K562 (cell line): ENCODE data around the gene KLHL25. TPM values are rescaled to one million over a fixed set of nuclear protein-coding genes. Genes with fewer than 3 reads are reported as not detected.

Source experiments
- ATAC-seq: fragments of 200-7000 bp; cut with Tn5 transposase; 3 replicates; pipeline ENCODE4 v1.9.1; 2020; ENCODE audit warnings: moderate library complexity
- BruUV-seq: library from RNA; stranded (reverse); fragments of 400-500 nt; replicated peaks from 2 replicates; lab custom pipeline; 2021; lab: Mats Ljungman, UMichigan
- CTCF ChIA-PET: fragments of 300-600 bp; formaldehyde crosslinking; extraction: SDS; loops from one replicate; lab custom pipeline; 2021; ENCODE audit warnings: low intra/inter-chr PET ratio; lab: Yijun Ruan, JAX
- POLR2A ChIA-PET: fragments of 300-600, 350-650 bp; sonication (Branson Sonifier 250); formaldehyde crosslinking; extraction: SDS; loops from one replicate; lab custom pipeline; 2021; ENCODE audit warnings: antibody characterized with exemption, inconsistent platforms; lab: Yijun Ruan, JAX
- DNase-seq, 4 experiments: peaks; one replicate each; pipeline versions ENCODE4 v3.0.0 to v3.0.0-alpha.2; 2011 to 2018; ENCODE audit warnings: low spot score in 3 of 4, mixed read lengths in 3 of 4; ENCODE audit errors: extremely low read depth in 1 of 4
- FAIRE-seq: peaks from 2 replicates; lab custom pipeline; 2011; peaks lifted over from hg19 to GRCh38; lab: Jason Lieb, UNC
- H2AFZ ChIP-seq: 2 replicates; pipeline ENCODE4 v1.6.0; 2011; ENCODE audit warnings: low read depth, low read length, control low read depth, inconsistent platforms
- H3K27ac ChIP-seq: fragments of 200-600 bp; 3 replicates; pipeline ENCODE4 v1.8.0; 2011; ENCODE audit warnings: low read depth, mild to moderate bottlenecking, control low read depth, inconsistent platforms, low read length, moderate library complexity, mixed read lengths; ENCODE audit errors: extremely low read depth
- H3K27me3 ChIP-seq, 2 experiments: fragments of 300-600 bp in 1 of 2; 2 replicates in 1 of 2; 3 replicates in 1 of 2; pipeline versions ENCODE4 v1.6.0 to v1.8.0; 2011; ENCODE audit warnings: inconsistent platforms in 2 of 2, low read length in 2 of 2, mild to moderate bottlenecking in 1 of 2, mixed read lengths in 1 of 2, moderate library complexity in 1 of 2; ENCODE audit not compliant: control insufficient read depth in 2 of 2, insufficient read depth in 2 of 2
- H3K36me3 ChIP-seq: fragments of 300-600 bp; 3 replicates; pipeline ENCODE4 v1.8.0; 2011; ENCODE audit warnings: mild to moderate bottlenecking, low read length, inconsistent platforms; ENCODE audit not compliant: control insufficient read depth, insufficient read depth
- H3K4me1 ChIP-seq, 2 experiments: fragments of 200-600 bp in 1 of 2; replicated peaks in 1 of 2; 2 replicates in 1 of 2; 3 replicates in 1 of 2; pipeline versions ENCODE4 v1.5.1 to v1.8.0; 2011; ENCODE audit warnings: inconsistent platforms in 2 of 2, low read length in 2 of 2, mild to moderate bottlenecking in 1 of 2, mixed read lengths in 1 of 2, moderate library complexity in 1 of 2; ENCODE audit not compliant: control insufficient read depth in 2 of 2, insufficient read depth in 2 of 2
- H3K4me2 ChIP-seq: 2 replicates; pipeline ENCODE4 v1.6.1; 2011; ENCODE audit warnings: low read length, control low read depth, inconsistent platforms, mixed read lengths; ENCODE audit not compliant: insufficient read depth
- H3K4me3 ChIP-seq: fragments of 200-600 bp; sonication (generic), shearing (Covaris generic); 2 replicates; pipeline ENCODE4 v1.5.1; 2016; ENCODE audit warnings: control low read depth, inconsistent platforms
- H3K79me2 ChIP-seq: fragments of 200-600 bp; 3 replicates; pipeline ENCODE4 v1.8.0; 2011; ENCODE audit warnings: low read length, inconsistent platforms; ENCODE audit not compliant: control insufficient read depth, insufficient read depth
- H3K9ac ChIP-seq, 2 experiments: 2 replicates each; pipeline versions ENCODE4 v1.6.0 to v1.6.1; 2011; ENCODE audit warnings: low read depth in 2 of 2, low read length in 2 of 2, control low read depth in 1 of 2, inconsistent platforms in 1 of 2, mild to moderate bottlenecking in 1 of 2, mixed read lengths in 1 of 2; ENCODE audit not compliant: insufficient read depth in 1 of 2
- H3K9me1 ChIP-seq: one replicate; pipeline ENCODE4 v1.6.0; 2011; ENCODE audit warnings: inconsistent platforms, mild to moderate bottlenecking, low read length, moderate library complexity; ENCODE audit not compliant: control insufficient read depth, insufficient read depth
- H3K9me3 ChIP-seq: replicated peaks from 2 replicates; pipeline ENCODE4 v1.5.1; 2011; ENCODE audit warnings: low read depth, low read length, inconsistent platforms; ENCODE audit not compliant: control insufficient read depth, insufficient read depth
- H4K20me1 ChIP-seq: replicated peaks from 2 replicates; pipeline ENCODE4 v1.6.1; 2011; ENCODE audit warnings: low read length, inconsistent platforms, mixed read lengths; ENCODE audit not compliant: control insufficient read depth, insufficient read depth
- CXXC5 ChIP-seq: fragments of 250-450 bp; sonication (Bioruptor Pico); IDR thresholded peaks from 2 replicates; pipeline ENCODE4 v1.8.0; 2022; ENCODE audit warnings: inconsistent platforms, mild to moderate bottlenecking, moderate library complexity
- KDM5B ChIP-seq: fragments of 200-600 bp; sonication (generic); IDR thresholded peaks from 2 replicates; pipeline ENCODE4 v1.6.1; 2012; ENCODE audit warnings: low read depth, mild to moderate bottlenecking, moderate library complexity, low read length, control low read depth, inconsistent platforms; ENCODE audit not compliant: insufficient replicate concordance
- ZNF133 ChIP-seq: fragments of 250-450 bp; sonication (Bioruptor Pico); IDR thresholded peaks from 2 replicates; pipeline ENCODE4 v1.4.0; 2020; ENCODE audit warnings: mild to moderate bottlenecking
- ZSCAN32 ChIP-seq: fragments of 450-650 bp; formaldehyde crosslinking; IDR thresholded peaks from 2 replicates; pipeline ENCODE4 v1.4.0; 2020; ENCODE audit warnings: mild to moderate bottlenecking, moderate library complexity
- WGBS: fragments of 100-300 bp; shearing (Covaris generic); methylation state at CpG from one replicate; pipeline ENCODE4 v1.1.6; 2016; ENCODE audit warnings: low coverage, mixed read lengths; ENCODE audit not compliant: insufficient coverage; ENCODE audit errors: missing lambda C conversion rate; 5-methylcytosine and 5-hydroxymethylcytosine counted together
- in situ Hi-C: fragments of 300-500 bp; cut with MboI; formaldehyde crosslinking; loops from 4 replicates; pipeline ENCODE4 v1.15.0; 2018; ENCODE audit warnings: inconsistent platforms, mixed read lengths
- intact Hi-C: fragments of 100-400 bp; cut with micrococcal nuclease; formaldehyde crosslinking; loops from 2 replicates; pipeline ENCODE4 v1.14.2; 2022
- polyA plus RNA-seq, 8 experiments: library from polyadenylated mRNA; depleted of rRNA in 4 of 8; stranded (reverse) in 5 of 8; unstranded in 3 of 8; fragments of >200 nt; fragmentation: Nextera tagmentation in 2 of 8; fragmentation: Illumina TruSeq in 1 of 8; extraction: Ambion mirVana in 2 of 8; extraction: Trizol in 1 of 8; gene quantifications; 2 replicates each; pipeline versions ENCODE4 v1.2.1 to v1.2.3, GENCODE V29; 2011 to 2014; ENCODE audit warnings: inconsistent platforms in 1 of 8, missing spikeins in 1 of 8
- total RNA-seq, 7 experiments: library from RNA; depleted of rRNA in 6 of 7; stranded (reverse); fragments of >200 nt in 6 of 7; fragmentation: Illumina TruSeq in 2 of 7; extraction: Trizol in 2 of 7; gene quantifications; 2 replicates each; pipeline versions ENCODE4 v1.2.1 to v1.2.3, GENCODE V29; 2011 to 2021; ENCODE audit warnings: low replicate concordance in 1 of 7

The KLHL25 gene
- total and polyA plus RNA-seq, 9 of the 15 experiments (the other 6 are each of a cell fraction or from before 2014, with no cell fraction given): 0.04 to 0.14 (median 0.10) TPM; not detected in 3

DNA sequence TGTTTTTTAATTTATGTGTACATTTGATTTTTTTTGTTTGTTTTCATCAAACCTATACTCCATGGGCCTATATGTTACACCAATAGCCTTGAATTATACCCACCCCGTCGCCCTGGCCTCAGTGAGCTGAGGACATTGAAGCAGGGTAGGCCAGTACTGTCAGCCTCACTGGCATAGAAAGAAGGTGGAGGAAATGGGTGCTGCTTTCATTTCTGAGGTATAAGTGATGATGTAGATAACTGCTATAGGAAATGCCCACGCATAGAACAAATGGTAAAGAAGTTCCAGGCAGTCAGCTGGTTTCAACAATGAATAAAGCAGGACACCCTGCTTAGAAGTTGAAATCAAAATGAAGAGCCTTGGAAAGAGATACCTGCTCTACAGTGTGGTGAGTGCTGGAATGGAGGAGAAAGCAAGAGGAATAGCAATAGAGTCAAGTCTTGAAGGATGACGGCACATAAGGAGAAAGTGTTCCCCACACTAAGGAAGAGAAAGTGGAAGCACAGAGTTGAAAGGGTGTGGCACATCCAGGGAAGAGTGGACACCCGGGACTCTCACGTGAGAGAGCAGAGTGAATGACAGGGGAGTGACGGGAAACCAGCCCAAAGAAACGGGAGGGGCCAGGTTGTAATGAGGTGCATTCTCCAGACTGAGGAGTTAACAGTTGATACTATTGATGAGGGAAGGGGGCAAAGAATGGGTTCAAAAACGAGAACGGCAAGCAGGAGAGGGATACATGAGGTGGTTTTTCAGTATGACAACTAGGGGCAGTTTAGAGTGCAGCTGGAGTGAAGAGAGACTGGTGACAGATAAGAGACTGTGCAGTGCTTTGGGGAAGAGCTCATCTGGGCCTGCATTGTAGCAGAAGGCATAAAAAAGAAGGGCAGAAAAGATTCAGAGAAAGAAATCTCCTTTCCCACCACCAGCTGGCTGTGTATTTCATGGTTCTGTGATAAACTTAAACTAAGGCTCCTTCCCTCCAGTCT, 70.5 kb downstream of the KLHL25 start:
- Histone ChIP-seq H3K9me3 (no peaks in the 10 kb centered on the region), H3K4me2 (no peak overlapping the region), H3K79me2 (no peaks in the 10 kb centered on the region), H3K27me3 (no peaks in the 10 kb centered on the region; a peak in 1 of 5 replicates), H3K9me1 (no peaks in the 10 kb centered on the region), H3K9ac (no peak overlapping the region), H4K20me1 (no peaks in the 10 kb centered on the region), H3K36me3 (no peaks in the 10 kb centered on the region), H3K4me1 (no peaks in the 10 kb centered on the region), H3K27ac (no peak overlapping the region), H2AFZ (no peak overlapping the region), H3K4me3 (no peak overlapping the region)
- BruUV-seq: no TSS peak
- ChIA-PET POLR2A (interaction anchor here (0.8 kb wide), 1 partner anchor 14 kb away, joined by 3 read pairs; no protein-coding TSS in a partner anchor), CTCF (no interaction called here)
- no peak for ATAC-seq
- no peak for FAIRE-seq
- no peak for DNase-seq
- in situ Hi-C loops: no loop called here
- 0% methylated on average over 10 of the region's 10 CpGs for WGBS
- intact Hi-C loops: loop anchor here (10.0 kb wide), 1 partner anchor 239 kb away; no protein-coding TSS in a partner anchor
- TF ChIP-seq CXXC5 (CRISPR knock-in tag): no peak
- TF ChIP-seq ZNF133 (CRISPR knock-in tag): no peak
- TF ChIP-seq ZSCAN32 (CRISPR knock-in tag): no peak
- no peak for TF ChIP-seq KDM5B
